GM10248 (cell line): ENCODE data around the gene SGMS1.

ENCODE experiments used
- CTCF ChIA-PET: fragments of 300-600 bp; sonication (Branson Sonifier 250); formaldehyde crosslinking; extraction: SDS; loops from one replicate; lab custom pipeline; 2021; ENCODE audit warnings: antibody characterized with exemption; lab: Yijun Ruan, JAX
- POLR2A ChIA-PET: fragments of 350-650 bp; sonication (Branson Sonifier 250); formaldehyde crosslinking; extraction: SDS; loops from one replicate; lab custom pipeline; 2020; ENCODE audit warnings: antibody characterized with exemption; lab: Yijun Ruan, JAX
- DNase-seq: peaks from one replicate; pipeline ENCODE4 v3.0.0; 2012; ENCODE audit errors: extremely low spot score
- TF ChIP-seq, protein P1 (sequence below): IDR thresholded peaks from 2 replicates; pipeline ENCODE4 v1.5.1; 2012; ENCODE audit warnings: mild to moderate bottlenecking, low read depth; ENCODE audit errors: extremely low read depth, missing control alignments, control extremely low read depth

Gene SGMS1

DNA sequence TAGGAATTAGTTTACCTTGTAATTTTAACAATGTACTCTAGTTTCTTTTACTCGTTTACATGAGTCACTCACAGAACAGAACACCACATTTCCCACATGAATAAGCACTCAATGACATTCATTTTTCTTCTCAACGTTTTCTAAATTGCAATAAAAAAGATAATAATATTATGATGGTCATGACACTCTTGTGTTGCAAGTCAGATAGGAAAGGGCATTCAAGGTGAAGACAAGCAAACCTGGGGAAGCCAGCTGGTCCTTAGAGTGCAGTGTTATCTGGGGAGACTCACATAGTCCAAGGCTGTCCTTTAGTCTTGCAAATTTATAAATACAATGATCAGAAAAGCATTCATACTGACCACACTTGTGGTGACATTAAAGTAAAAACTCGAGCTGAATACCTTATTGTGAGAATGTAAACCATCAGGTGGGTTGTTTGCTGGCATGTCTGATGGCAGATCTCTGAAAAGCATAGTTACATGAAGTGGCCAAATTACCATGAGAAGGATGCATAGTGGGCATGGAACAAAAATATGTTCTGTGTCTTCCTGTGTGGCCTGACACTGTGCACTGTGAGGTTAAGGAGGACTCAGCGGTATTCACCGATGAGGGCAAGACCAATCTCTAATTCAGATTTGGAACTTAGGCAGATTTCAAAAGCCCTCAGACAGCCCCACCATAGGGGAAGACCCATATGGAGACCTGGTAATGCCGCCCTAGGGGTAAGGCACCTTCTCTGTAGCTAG, 213.5 kb downstream of the SGMS1 start:
- POLR2A ChIA-PET, result no interaction called here
- TF ChIP-seq, protein P1, sequence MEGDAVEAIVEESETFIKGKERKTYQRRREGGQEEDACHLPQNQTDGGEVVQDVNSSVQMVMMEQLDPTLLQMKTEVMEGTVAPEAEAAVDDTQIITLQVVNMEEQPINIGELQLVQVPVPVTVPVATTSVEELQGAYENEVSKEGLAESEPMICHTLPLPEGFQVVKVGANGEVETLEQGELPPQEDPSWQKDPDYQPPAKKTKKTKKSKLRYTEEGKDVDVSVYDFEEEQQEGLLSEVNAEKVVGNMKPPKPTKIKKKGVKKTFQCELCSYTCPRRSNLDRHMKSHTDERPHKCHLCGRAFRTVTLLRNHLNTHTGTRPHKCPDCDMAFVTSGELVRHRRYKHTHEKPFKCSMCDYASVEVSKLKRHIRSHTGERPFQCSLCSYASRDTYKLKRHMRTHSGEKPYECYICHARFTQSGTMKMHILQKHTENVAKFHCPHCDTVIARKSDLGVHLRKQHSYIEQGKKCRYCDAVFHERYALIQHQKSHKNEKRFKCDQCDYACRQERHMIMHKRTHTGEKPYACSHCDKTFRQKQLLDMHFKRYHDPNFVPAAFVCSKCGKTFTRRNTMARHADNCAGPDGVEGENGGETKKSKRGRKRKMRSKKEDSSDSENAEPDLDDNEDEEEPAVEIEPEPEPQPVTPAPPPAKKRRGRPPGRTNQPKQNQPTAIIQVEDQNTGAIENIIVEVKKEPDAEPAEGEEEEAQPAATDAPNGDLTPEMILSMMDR, result no peak
- CTCF ChIA-PET, result interaction anchor here (1.1 to 1.3 kb wide), 3 partner anchors 10 to 42 kb away, joined by 3 to 5 read pairs (median 4); no protein-coding TSS in a partner anchor
- no peak for DNase-seq

GRCh38 chr10:50407076-50407801, 216.5 kb downstream of the SGMS1 start:
- ChIA-PET POLR2A (no interaction called here), CTCF (interaction anchor here (1.0 to 2.5 kb wide), 4 partner anchors 9 to 76 kb away, joined by 3 to 6 read pairs (median 4); no protein-coding TSS in a partner anchor)
- no peak for DNase-seq
- TF ChIP-seq, protein P1, result no peak

DNA sequence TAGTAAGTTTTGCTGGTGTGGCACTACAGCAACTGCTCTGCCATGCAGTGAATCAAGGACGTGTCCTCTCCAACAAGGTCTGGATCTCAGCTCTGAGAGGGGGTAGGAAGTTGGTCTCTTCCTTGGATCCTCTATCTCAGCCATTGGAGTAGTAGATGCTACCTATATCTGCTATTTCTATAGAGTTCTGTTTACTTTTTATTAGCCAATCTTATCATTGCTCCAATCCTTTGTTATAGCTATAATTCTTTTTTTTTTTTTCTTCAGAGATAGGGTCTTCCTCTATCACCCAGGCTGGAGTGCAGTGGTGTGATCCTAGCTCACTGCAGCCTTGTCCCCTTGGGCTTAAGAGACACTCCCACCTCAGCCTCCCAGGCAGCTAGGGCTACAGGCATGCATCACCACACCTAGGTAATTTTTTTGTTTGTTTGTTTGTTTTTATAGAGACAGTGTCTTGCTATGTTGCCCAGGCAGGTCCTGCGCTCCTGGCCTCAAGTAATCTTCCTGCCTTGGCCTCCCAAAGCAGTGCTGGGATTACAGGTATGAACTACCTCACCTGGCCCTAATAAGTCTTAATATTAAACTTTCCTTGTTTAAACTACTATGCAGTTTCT, 217.2 kb downstream of the SGMS1 start:
- TF ChIP-seq, protein P1, result no peak
- no peak for DNase-seq
- ChIA-PET POLR2A (no interaction called here), CTCF (interaction anchor here (0.8 to 2.7 kb wide), 7 partner anchors 9 to 75 kb away, joined by 3 to 8 read pairs (median 4); no protein-coding TSS in a partner anchor)

- no peak for DNase-seq
- CTCF ChIA-PET, result interaction anchor here (0.8 to 2.7 kb wide), 5 partner anchors 9 to 75 kb away, joined by 3 to 8 read pairs (median 5); no protein-coding TSS in a partner anchor
- TF ChIP-seq, protein P1, result no peak
- POLR2A ChIA-PET, result no interaction called here
Measured at GRCh38 chr10:50405723-50406122, 218.0 kb downstream of the SGMS1 start.

GRCh38 chr10:50404021-50404773, 219.6 kb downstream of the SGMS1 start:
- ChIA-PET CTCF (interaction anchor here (1.2 to 2.7 kb wide), 4 partner anchors 14 to 93 kb away, joined by 3 to 8 read pairs (median 4); no protein-coding TSS in a partner anchor), POLR2A (no interaction called here)
- TF ChIP-seq, protein P1, result no peak
- no peak for DNase-seq
